IPS DF 6.9 (cell line): ENCODE data around the gene DMXL1.

Source experiments
- DNase-seq: peaks from one replicate; pipeline ENCODE4 v3.0.0-alpha.2; 2013; ENCODE audit warnings: low read depth, low spot score
- H3K27ac ChIP-seq: one replicate; pipeline ENCODE4 v1.5.1; 2013; ENCODE audit warnings: low read length, control low read depth
- H3K27me3 ChIP-seq: 2 replicates; pipeline ENCODE4 v1.6.1; 2013; ENCODE audit warnings: mild to moderate bottlenecking, low read length; ENCODE audit not compliant: control insufficient read depth, insufficient read depth
- H3K36me3 ChIP-seq: 2 replicates; pipeline ENCODE4 v1.6.1; 2013; ENCODE audit warnings: low read length; ENCODE audit not compliant: control insufficient read depth, insufficient read depth
- H3K4me1 ChIP-seq: 2 replicates; pipeline ENCODE4 v1.6.1; 2013; ENCODE audit warnings: low read length; ENCODE audit not compliant: control insufficient read depth, insufficient read depth
- H3K4me3 ChIP-seq: 2 replicates; pipeline ENCODE4 v1.5.1; 2013; ENCODE audit warnings: mild to moderate bottlenecking, low read length
- H3K9me3 ChIP-seq: 2 replicates; pipeline ENCODE4 v1.6.1; 2013; ENCODE audit warnings: low read length, inconsistent platforms; ENCODE audit not compliant: control insufficient read depth, insufficient read depth
- WGBS: extraction: QIAGEN DNeasy Blood & Tissue Kit; methylation state at CpG from one replicate; pipeline ENCODE4 v1.1.7; 2013; ENCODE audit warnings: mixed read lengths, missing lambda C conversion rate; ENCODE audit not compliant: insufficient read length, insufficient coverage; 5-methylcytosine and 5-hydroxymethylcytosine counted together

DMXL1 gene

GRCh38 chr5:119036101-119036762, 34.7 kb upstream of the DMXL1 start:
- H3K27me3 ChIP-seq, result no peaks in the 10 kb centered on the region
- no peaks in the 10 kb centered on the region for H3K9me3 ChIP-seq
- no peak overlapping the region for H3K4me3 ChIP-seq
- no CpG with 5 or more reads among the region's 8 CpGs for WGBS
- no peak overlapping the region for H3K27ac ChIP-seq
- DNase-seq, result no peak
- H3K36me3 ChIP-seq, result no peaks in the 10 kb centered on the region
- H3K4me1 ChIP-seq, result no peaks in the 10 kb centered on the region; the same call in 1 of the 2 replicates

GRCh38 chr5:119037496-119038215, 33.2 kb upstream of the DMXL1 start:
- Histone ChIP-seq H3K36me3 (no peaks in the 10 kb centered on the region), H3K9me3 (no peaks in the 10 kb centered on the region), H3K27ac (no peak overlapping the region), H3K27me3 (no peaks in the 10 kb centered on the region), H3K4me1 (no peaks in the 10 kb centered on the region; the same call in 1 of the 2 replicates), H3K4me3 (no peak overlapping the region)
- DNase-seq, result no peak
- WGBS, result no CpG with 5 or more reads among the region's 16 CpGs

GRCh38 chr5:119048246-119048645, 22.6 kb upstream of the DMXL1 start:
- no peak for DNase-seq
- Histone ChIP-seq H3K9me3 (no peaks in the 10 kb centered on the region), H3K27me3 (no peaks in the 10 kb centered on the region), H3K27ac (no peak overlapping the region), H3K36me3 (no peaks in the 10 kb centered on the region), H3K4me3 (no peak overlapping the region), H3K4me1 (no peaks in the 10 kb centered on the region)
- WGBS, result no CpG with 5 or more reads among the region's 2 CpGs

GRCh38 chr5:119049824-119050449, 20.9 kb upstream of the DMXL1 start:
- H3K36me3 ChIP-seq, result no peaks in the 10 kb centered on the region
- H3K4me1 ChIP-seq, result no peaks in the 10 kb centered on the region
- H3K9me3 ChIP-seq, result no peaks in the 10 kb centered on the region
- H3K4me3 ChIP-seq, result no peak overlapping the region
- no CpG with 5 or more reads among the region's 7 CpGs for WGBS
- no peak for DNase-seq
- H3K27ac ChIP-seq, result no peak overlapping the region
- no peaks in the 10 kb centered on the region for H3K27me3 ChIP-seq

GRCh38 chr5:119054101-119054500, 16.8 kb upstream of the DMXL1 start:
- no peak overlapping the region for H3K4me3 ChIP-seq
- H3K4me1 ChIP-seq, result no peaks in the 10 kb centered on the region
- no CpG with 5 or more reads among the region's 2 CpGs for WGBS
- no peaks in the 10 kb centered on the region for H3K27me3 ChIP-seq
- DNase-seq, result no peak
- H3K36me3 ChIP-seq, result no peaks in the 10 kb centered on the region
- H3K9me3 ChIP-seq, result no peaks in the 10 kb centered on the region
- H3K27ac ChIP-seq, result no peak overlapping the region

GRCh38 chr5:119055294-119055693, 15.6 kb upstream of the DMXL1 start:
- Histone ChIP-seq H3K4me3 (no peak overlapping the region), H3K9me3 (no peaks in the 10 kb centered on the region), H3K27ac (no peak overlapping the region), H3K36me3 (no peaks in the 10 kb centered on the region), H3K27me3 (no peaks in the 10 kb centered on the region), H3K4me1 (no peaks in the 10 kb centered on the region)
- DNase-seq, result no peak
- WGBS, result no CpG with 5 or more reads among the region's 2 CpGs

GRCh38 chr5:119058979-119059529, 11.8 kb upstream of the DMXL1 start:
- H3K36me3 ChIP-seq, result no peaks in the 10 kb centered on the region
- no peak overlapping the region for H3K27ac ChIP-seq
- H3K27me3 ChIP-seq, result no peaks in the 10 kb centered on the region
- H3K9me3 ChIP-seq, result no peaks in the 10 kb centered on the region
- H3K4me3 ChIP-seq, result no peak overlapping the region
- H3K4me1 ChIP-seq, result no peaks in the 10 kb centered on the region
- no peak for DNase-seq

GRCh38 chr5:119059740-119060255, 11.1 kb upstream of the DMXL1 start:
- no peak for DNase-seq
- H3K36me3 ChIP-seq, result no peaks in the 10 kb centered on the region
- no peak overlapping the region for H3K4me3 ChIP-seq
- no peak overlapping the region for H3K27ac ChIP-seq
- no peaks in the 10 kb centered on the region for H3K4me1 ChIP-seq
- no peaks in the 10 kb centered on the region for H3K9me3 ChIP-seq
- no peaks in the 10 kb centered on the region for H3K27me3 ChIP-seq

- no CpG with 5 or more reads among the region's 5 CpGs for WGBS
- no peak for DNase-seq
- no peak overlapping the region for H3K4me3 ChIP-seq
- H3K27ac ChIP-seq, result no peak overlapping the region
- no peaks in the 10 kb centered on the region for H3K4me1 ChIP-seq
- H3K9me3 ChIP-seq, result no peaks in the 10 kb centered on the region
- no peaks in the 10 kb centered on the region for H3K27me3 ChIP-seq
- H3K36me3 ChIP-seq, result no peaks in the 10 kb centered on the region
These were observed 7.1 kb upstream of the DMXL1 start for GRCh38 chr5:119063579-119064379.

- H3K9me3 ChIP-seq, result no peaks in the 10 kb centered on the region
- no peaks in the 10 kb centered on the region for H3K27me3 ChIP-seq
- no peaks in the 10 kb centered on the region for H3K36me3 ChIP-seq
- H3K4me3 ChIP-seq, result no peak overlapping the region
- whole genome bisulfite sequencing, result no CpG with 5 or more reads among the region's 4 CpGs
- H3K27ac ChIP-seq, result no peak overlapping the region
- H3K4me1 ChIP-seq, result no peaks in the 10 kb centered on the region
- no peak for DNase-seq
These were observed 3.4 kb upstream of the DMXL1 start for GRCh38 chr5:119067450-119067849.
